Lower leg skin (tissue), 4 donors: ENCODE measurements around the gene FGFR2. TPM values are rescaled to one million over a fixed set of nuclear protein-coding genes. Genes with fewer than 3 reads are reported as not detected.

Experiments
- DNase-seq, 2 donors: peaks; one replicate each; pipeline ENCODE4 v3.0.0-alpha.2; 2019; ENCODE audit warnings: low spot score in 2 of 2
- H3K4me3 ChIP-seq: fragments of 200-600 bp; sonication (generic); 2 replicates; pipeline ENCODE4 v1.5.1; 2017; ENCODE audit warnings: mild to moderate bottlenecking, low read depth; ENCODE audit not compliant: poor library complexity, severe bottlenecking
- CTCF ChIP-seq, 3 donors: fragments of 450-650 bp; IDR thresholded peaks; one replicate each; pipeline ENCODE4 v1.5.1; 2016; ENCODE audit warnings: antibody characterized with exemption in 3 of 3, mild to moderate bottlenecking in 3 of 3, moderate library complexity in 2 of 3
- POLR2A ChIP-seq, 2 donors: fragments of 450-650 bp; IDR thresholded peaks; one replicate each; pipeline ENCODE4 v1.6.1; 2016 to 2017; ENCODE audit warnings: antibody characterized with exemption in 2 of 2, mild to moderate bottlenecking in 1 of 2, moderate library complexity in 1 of 2
- WGBS, 2 donors: methylation state at CpG; one replicate each; pipeline ENCODE4 v1.1.5; 2018; 5-methylcytosine and 5-hydroxymethylcytosine counted together
- intact Hi-C: fragments of 100-400 bp; cut with DNase I; formaldehyde crosslinking; loops from one replicate; pipeline ENCODE4 v1.15.0; 2023; ENCODE audit warnings: low total_unique reads
- total RNA-seq, 4 donors: library from RNA; depleted of rRNA; stranded (reverse); fragments of >200 nt; gene quantifications; one replicate each; pipeline ENCODE4 v1.1.0, GENCODE V29; 2016

The FGFR2 gene
- total RNA-seq, 4 donors from 2014 or later: 123 to 179 (median 148) TPM

- intact Hi-C loops: no loop called here
- no peak for TF ChIP-seq CTCF (IDR thresholded peaks at IDR 0.05)
- TF ChIP-seq POLR2A (IDR thresholded peaks at IDR 0.05): no peak
- H3K4me3 ChIP-seq: no peak overlapping the region
- 46 to 65% methylated on average over 7 of the region's 7 CpGs for WGBS, 2 donors
- peak in 1 of 2 donors; percentile 39 for DNase-seq
Measured at GRCh38 chr10:121610798-121611323, 12.6 kb upstream of the FGFR2 start.

- 80 to 83% methylated on average over 17 of the region's 17 CpGs for WGBS, 2 donors
- intact Hi-C loops: loop anchor here (5.0 kb wide), 1 partner anchor 662 kb away; no protein-coding TSS in a partner anchor
- peak in 1 of 2 donors; percentile 82 for DNase-seq
- no peak for TF ChIP-seq POLR2A (IDR thresholded peaks at IDR 0.05)
- no peak for TF ChIP-seq CTCF (IDR thresholded peaks at IDR 0.05)
- no peak overlapping the region for H3K4me3 ChIP-seq
Measured at GRCh38 chr10:121609426-121610380, 11.5 kb upstream of the FGFR2 start.

GRCh38 chr10:121608469-121609190, 10.4 kb upstream of the FGFR2 start:
- intact Hi-C loops: loop anchor here (5.0 kb wide), 1 partner anchor 661 kb away; no protein-coding TSS in a partner anchor
- TF ChIP-seq POLR2A (IDR thresholded peaks at IDR 0.05) (no peak), CTCF (IDR thresholded peaks at IDR 0.05) (no peak)
- DNase-seq: no peak
- WGBS, 2 donors: 7 to 8% methylated on average over 43 to 57 of the region's 59 CpGs
- no peak overlapping the region for H3K4me3 ChIP-seq

- DNase-seq: no peak
- H3K4me3 ChIP-seq: no peak overlapping the region
- intact Hi-C loops: loop anchor here (5.0 kb wide), 1 partner anchor 660 kb away; no protein-coding TSS in a partner anchor
Measured at GRCh38 chr10:121607310-121608055, 9.2 kb upstream of the FGFR2 start.

More at GRCh38 chr10:121607310-121608055, 9.2 kb upstream of the FGFR2 start:
- no peak for TF ChIP-seq POLR2A (IDR thresholded peaks at IDR 0.05)
- no peak for TF ChIP-seq CTCF (IDR thresholded peaks at IDR 0.05)
- WGBS, 2 donors: 72 to 75% methylated on average over 11 of the region's 11 CpGs
